ENCODE data around the gene PYGL. TPM values are rescaled to one million over a fixed set of nuclear protein-coding genes. Genes with fewer than 3 reads are reported as not detected.

Gene PYGL
- total and polyA plus RNA-seq, 2 experiments from 2014 or later, result 57.6 to 93.8 TPM

DNA sequence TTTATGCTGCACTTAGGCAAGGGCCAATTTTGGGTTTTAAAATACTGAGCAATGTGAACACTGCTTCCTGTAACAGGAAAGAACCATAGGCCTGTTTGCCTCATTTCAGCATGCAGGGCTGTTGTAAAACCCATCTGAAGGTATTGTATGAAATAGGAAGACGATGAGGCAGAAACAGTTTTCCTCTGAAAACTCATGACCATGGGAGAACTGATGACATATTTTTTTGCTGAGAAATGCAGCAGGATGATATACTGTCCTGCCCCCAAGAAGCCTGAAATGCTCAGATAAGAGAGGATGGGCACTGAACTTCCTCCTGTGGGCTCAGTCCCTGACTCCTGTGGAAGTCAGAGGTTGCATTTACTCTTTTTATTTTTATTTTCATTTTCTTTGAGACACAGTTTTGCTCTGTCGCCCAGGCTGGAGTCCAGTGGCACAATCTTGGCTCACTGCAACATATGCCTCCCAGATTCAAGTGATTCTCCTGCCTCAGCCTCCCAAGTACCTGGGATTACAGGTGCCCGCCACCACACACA, 17.4 kb downstream of the PYGL start:
- no peak for ATAC-seq
- H3K4me2 ChIP-seq, result no peak overlapping the region
- H4K20me1 ChIP-seq (replicated peaks; ENCODE audit: insufficient read depth), result no peaks in the 10 kb centered on the region; the same call in 1 of the 2 replicates
- no peaks in the 10 kb centered on the region for H3K79me2 ChIP-seq (replicated peaks; ENCODE audit: insufficient read depth)
- H3K9me2 ChIP-seq (ENCODE audit: insufficient read depth), result no peaks in the 10 kb centered on the region
- DNase-seq (ENCODE audit: low spot score), result no peak
- Mint-ChIP-seq H3K36me3 (ENCODE audit: low read depth) (peaks cover 11% of the 10 kb centered on the region), H3K4me3 (no peak overlapping the region), H3K4me1 (peaks cover 8% of the 10 kb centered on the region; the same call in 2 of the 3 replicates), H3K27ac (no peak overlapping the region), H3K27me3 (ENCODE audit: insufficient read depth, low read depth, poor library complexity) (peaks cover 3% of the 10 kb centered on the region), H3K9me3 (no peaks in the 10 kb centered on the region)
- H3K4me3 ChIP-seq, result no peak overlapping the region
- TF ChIP-seq POLR2AphosphoS5 (IDR thresholded peaks at IDR 0.05; ENCODE audit: low read depth), result no peak
- no peak for TF ChIP-seq ZNF331 (CRISPR knock-in tag; IDR thresholded peaks at IDR 0.05; ENCODE audit: low read depth)
- TF ChIP-seq, protein P1, sequence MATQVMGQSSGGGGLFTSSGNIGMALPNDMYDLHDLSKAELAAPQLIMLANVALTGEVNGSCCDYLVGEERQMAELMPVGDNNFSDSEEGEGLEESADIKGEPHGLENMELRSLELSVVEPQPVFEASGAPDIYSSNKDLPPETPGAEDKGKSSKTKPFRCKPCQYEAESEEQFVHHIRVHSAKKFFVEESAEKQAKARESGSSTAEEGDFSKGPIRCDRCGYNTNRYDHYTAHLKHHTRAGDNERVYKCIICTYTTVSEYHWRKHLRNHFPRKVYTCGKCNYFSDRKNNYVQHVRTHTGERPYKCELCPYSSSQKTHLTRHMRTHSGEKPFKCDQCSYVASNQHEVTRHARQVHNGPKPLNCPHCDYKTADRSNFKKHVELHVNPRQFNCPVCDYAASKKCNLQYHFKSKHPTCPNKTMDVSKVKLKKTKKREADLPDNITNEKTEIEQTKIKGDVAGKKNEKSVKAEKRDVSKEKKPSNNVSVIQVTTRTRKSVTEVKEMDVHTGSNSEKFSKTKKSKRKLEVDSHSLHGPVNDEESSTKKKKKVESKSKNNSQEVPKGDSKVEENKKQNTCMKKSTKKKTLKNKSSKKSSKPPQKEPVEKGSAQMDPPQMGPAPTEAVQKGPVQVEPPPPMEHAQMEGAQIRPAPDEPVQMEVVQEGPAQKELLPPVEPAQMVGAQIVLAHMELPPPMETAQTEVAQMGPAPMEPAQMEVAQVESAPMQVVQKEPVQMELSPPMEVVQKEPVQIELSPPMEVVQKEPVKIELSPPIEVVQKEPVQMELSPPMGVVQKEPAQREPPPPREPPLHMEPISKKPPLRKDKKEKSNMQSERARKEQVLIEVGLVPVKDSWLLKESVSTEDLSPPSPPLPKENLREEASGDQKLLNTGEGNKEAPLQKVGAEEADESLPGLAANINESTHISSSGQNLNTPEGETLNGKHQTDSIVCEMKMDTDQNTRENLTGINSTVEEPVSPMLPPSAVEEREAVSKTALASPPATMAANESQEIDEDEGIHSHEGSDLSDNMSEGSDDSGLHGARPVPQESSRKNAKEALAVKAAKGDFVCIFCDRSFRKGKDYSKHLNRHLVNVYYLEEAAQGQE (IDR thresholded peaks at IDR 0.05; ENCODE audit: unreplicated experiment), result no peak
- no peak for TF ChIP-seq JUNB (IDR thresholded peaks at IDR 0.05; ENCODE audit: unreplicated experiment)
- TF ChIP-seq STAT1 (IDR thresholded peaks at IDR 0.05; ENCODE audit: unreplicated experiment), result no peak
- TF ChIP-seq, protein P2, sequence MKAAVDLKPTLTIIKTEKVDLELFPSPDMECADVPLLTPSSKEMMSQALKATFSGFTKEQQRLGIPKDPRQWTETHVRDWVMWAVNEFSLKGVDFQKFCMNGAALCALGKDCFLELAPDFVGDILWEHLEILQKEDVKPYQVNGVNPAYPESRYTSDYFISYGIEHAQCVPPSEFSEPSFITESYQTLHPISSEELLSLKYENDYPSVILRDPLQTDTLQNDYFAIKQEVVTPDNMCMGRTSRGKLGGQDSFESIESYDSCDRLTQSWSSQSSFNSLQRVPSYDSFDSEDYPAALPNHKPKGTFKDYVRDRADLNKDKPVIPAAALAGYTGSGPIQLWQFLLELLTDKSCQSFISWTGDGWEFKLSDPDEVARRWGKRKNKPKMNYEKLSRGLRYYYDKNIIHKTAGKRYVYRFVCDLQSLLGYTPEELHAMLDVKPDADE (IDR thresholded peaks at IDR 0.05), result no peak
- TF ChIP-seq CREB1 (CRISPR knock-in tag; IDR thresholded peaks at IDR 0.05; ENCODE audit: low read depth), result no peak
- peaks cover 7% of the 10 kb centered on the region; the same call in 1 of the 2 replicates for H3K4me1 ChIP-seq (ENCODE audit: insufficient read depth)
- H3K36me3 ChIP-seq (ENCODE audit: insufficient read depth), result peaks cover 32% of the 10 kb centered on the region
- no peak overlapping the region for H2AFZ ChIP-seq
- H3F3A ChIP-seq (replicated peaks; ENCODE audit: low read depth), result no peaks in the 10 kb centered on the region
- H3K27ac ChIP-seq (ENCODE audit: low read depth), result no peak overlapping the region
- H3K27me3 ChIP-seq (ENCODE audit: insufficient read depth), result no peaks in the 10 kb centered on the region

DNA sequence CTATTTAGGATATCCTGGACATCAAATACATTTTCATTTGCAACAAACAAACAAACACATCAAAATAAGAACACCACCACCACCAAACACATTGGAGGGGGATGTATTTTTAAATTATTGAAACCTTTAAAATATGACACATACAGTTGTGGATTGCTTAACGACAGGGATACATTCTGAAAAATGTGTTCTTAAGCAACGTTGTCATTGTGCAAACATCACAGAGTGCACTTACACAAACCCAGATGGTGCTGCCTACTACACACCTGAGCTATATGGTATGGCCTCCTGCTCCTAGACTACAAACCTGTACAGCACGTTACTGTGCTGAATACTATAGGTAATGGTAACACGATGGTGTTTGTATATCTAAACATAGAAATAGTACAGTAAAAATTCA, 19.4 kb downstream of the PYGL start:
- no peak overlapping the region for H3K27ac ChIP-seq (ENCODE audit: low read depth)
- H2AFZ ChIP-seq, result no peak overlapping the region
- no peaks in the 10 kb centered on the region for H3K9me2 ChIP-seq (ENCODE audit: insufficient read depth)
- Mint-ChIP-seq H3K27ac (no peak overlapping the region), H3K27me3 (ENCODE audit: insufficient read depth, low read depth, poor library complexity) (peaks cover 3% of the 10 kb centered on the region), H3K36me3 (ENCODE audit: low read depth) (peaks cover 23% of the 10 kb centered on the region), H3K4me3 (no peak overlapping the region), H3K4me1 (peaks cover 16% of the 10 kb centered on the region), H3K9me3 (no peaks in the 10 kb centered on the region)
- no peak overlapping the region for H3K4me2 ChIP-seq
- H3K79me2 ChIP-seq (replicated peaks; ENCODE audit: insufficient read depth), result no peaks in the 10 kb centered on the region
- peaks cover 17% of the 10 kb centered on the region; the same call in 1 of the 2 replicates for H3K4me1 ChIP-seq (ENCODE audit: insufficient read depth)
- no peaks in the 10 kb centered on the region for H3K27me3 ChIP-seq (ENCODE audit: insufficient read depth)
- peaks cover 17% of the 10 kb centered on the region for H3K36me3 ChIP-seq (ENCODE audit: insufficient read depth)
- H3K4me3 ChIP-seq, result no peak overlapping the region
- no peaks in the 10 kb centered on the region for H4K20me1 ChIP-seq (replicated peaks; ENCODE audit: insufficient read depth)
- no peaks in the 10 kb centered on the region for H3F3A ChIP-seq (replicated peaks; ENCODE audit: low read depth)
- DNase-seq (ENCODE audit: low spot score), result no peak
- no peak for ATAC-seq
- no peak for TF ChIP-seq NANOG (IDR thresholded peaks at IDR 0.05; ENCODE audit: borderline replicate concordance)
- TF ChIP-seq POLR2AphosphoS5 (IDR thresholded peaks at IDR 0.05; ENCODE audit: low read depth), result no peak
- no peak for TF ChIP-seq STAT1 (IDR thresholded peaks at IDR 0.05; ENCODE audit: unreplicated experiment)
- TF ChIP-seq ZNF462 (CRISPR knock-in tag; IDR thresholded peaks at IDR 0.05), result no peak
- TF ChIP-seq, protein P2 (IDR thresholded peaks at IDR 0.05), result no peak

All from GM23338 (cell line).